Kidney (tissue), 22 donors: Measurements from ENCODE around the gene MYO16. TPM values are rescaled to one million over a fixed set of nuclear protein-coding genes. Genes with fewer than 3 reads are reported as not detected.

ENCODE experiments used
- DNase-seq, 5 donors: peaks; one replicate each; pipeline ENCODE4 v3.0.0-alpha.2; 2013 to 2020
- FAIRE-seq: peaks from 2 replicates; lab custom pipeline; 2012; peaks lifted over from hg19 to GRCh38; lab: Jason Lieb, UNC
- H3K27ac ChIP-seq, 2 donors: one replicate each; pipeline ENCODE4 v1.7.0; 2013; ENCODE audit warnings: low read depth in 2 of 2, low read length in 2 of 2, inconsistent platforms in 1 of 2
- H3K27me3 ChIP-seq: one replicate; pipeline ENCODE4 v1.7.1; 2013; ENCODE audit warnings: low read length, inconsistent platforms; ENCODE audit not compliant: control insufficient read depth, insufficient read depth
- H3K36me3 ChIP-seq, 3 donors: one replicate each; pipeline versions ENCODE4 v1.7.0 to v1.7.1; 2013; ENCODE audit warnings: low read length in 3 of 3, control low read depth in 1 of 3, inconsistent platforms in 1 of 3; ENCODE audit not compliant: insufficient read depth in 3 of 3, control insufficient read depth in 2 of 3
- H3K4me1 ChIP-seq, 3 donors: one replicate each; pipeline versions ENCODE4 v1.7.0 to v1.7.1; 2013; ENCODE audit warnings: low read length in 3 of 3, inconsistent platforms in 1 of 3, low read depth in 1 of 3; ENCODE audit not compliant: control insufficient read depth in 2 of 3, insufficient read depth in 2 of 3
- H3K4me3 ChIP-seq, 3 donors: one replicate each; pipeline versions ENCODE4 v1.7.0 to v1.8.1; 2013; ENCODE audit warnings: low read length in 3 of 3, control low read depth in 1 of 3, inconsistent platforms in 1 of 3
- H3K9ac ChIP-seq, 3 donors: one replicate each; pipeline versions ENCODE4 v1.7.0 to v1.7.1; 2013; ENCODE audit warnings: low read length in 3 of 3, control low read depth in 1 of 3, inconsistent platforms in 1 of 3
- H3K9me3 ChIP-seq, 3 donors: one replicate each; pipeline versions ENCODE4 v1.7.0 to v1.7.1; 2013; ENCODE audit warnings: low read length in 3 of 3, control low read depth in 1 of 3, inconsistent platforms in 1 of 3; ENCODE audit not compliant: control insufficient read depth in 2 of 3, insufficient read depth in 1 of 3
- intact Hi-C: fragments of 100-400 bp; cut with DNase I; formaldehyde crosslinking; loops from one replicate; pipeline ENCODE4 v1.11.1; 2022
- long read RNA-seq, 10 donors: library from polyadenylated mRNA in 1 of 10; unstranded in 1 of 10; transcript quantifications; one replicate each; pipeline ENCODE4 v2.0.0 and lab custom pipeline, GENCODE V29; 2021 to 2026
- polyA plus RNA-seq: library from polyadenylated mRNA; stranded (reverse); fragments of 350-450 nt; fragmentation: Illumina TruSeq; extraction: RNeasy Lipid Tissue Mini Kit (QIAGEN cat#74804); gene quantifications from one replicate; pipeline ENCODE4 v1.2.3, GENCODE V29; 2014; ENCODE audit warnings: low read depth, low replicate concordance; ENCODE audit not compliant: insufficient read depth
- total RNA-seq: library from RNA; stranded (reverse); fragmentation: NEBNext Ultra II Directional; extraction: Animal tissue kit (Norgen Biotek cat#: 25700); gene quantifications from one replicate; pipeline ENCODE4 v1.2.1, GENCODE V29; 2021
- TF ChIP-seq, protein P1 (sequence below): IDR thresholded peaks from 3 replicates; pipeline ENCODE4 v1.5.1; 2012; ENCODE audit warnings: mild to moderate bottlenecking, moderate library complexity, borderline replicate concordance; ENCODE audit not compliant: insufficient read depth; ENCODE audit errors: extremely low read depth
- donor health status: control.
- donor health status: control.
- donor health status: control.
- donor health status: control.
- donor health status: control.
- donor health status: DM: yes; HTN: yes; CAD: no.
- donor health status: Normal renal cell carcinoma (clear cell type).

MYO16 gene
- total RNA-seq (0.22 TPM), polyA plus RNA-seq (0.43 TPM)
- long read RNA-seq, donor 1, result 0 reads
- long read RNA-seq, donor 2, result 0 reads
- long read RNA-seq, donor 3, result 0 reads
- long read RNA-seq, donor 4, result 0 reads
- long read RNA-seq, donor 5, result 0 reads
- long read RNA-seq, donor 6, result 0 reads
- long read RNA-seq, donor 7, result 0 reads
- long read RNA-seq, donor 8, result 0 reads
- long read RNA-seq, donor 9, result 0 reads
- long read RNA-seq, donor 10, result 0 reads

- Histone ChIP-seq H3K36me3 (no peaks in the 10 kb centered on the region), H3K27me3 (no peaks in the 10 kb centered on the region), H3K9me3 (peaks cover 0 to 5% (median 0%) of the 10 kb centered on the region in 3 donors), H3K4me3 (no peak within 1 kb of the TSS), H3K27ac (no peak within 1 kb of the TSS), H3K4me1 (no peaks in the 10 kb centered on the region), H3K9ac (no peak within 1 kb of the TSS)
- intact Hi-C loops, result no loop called here
- TF ChIP-seq, protein P1, sequence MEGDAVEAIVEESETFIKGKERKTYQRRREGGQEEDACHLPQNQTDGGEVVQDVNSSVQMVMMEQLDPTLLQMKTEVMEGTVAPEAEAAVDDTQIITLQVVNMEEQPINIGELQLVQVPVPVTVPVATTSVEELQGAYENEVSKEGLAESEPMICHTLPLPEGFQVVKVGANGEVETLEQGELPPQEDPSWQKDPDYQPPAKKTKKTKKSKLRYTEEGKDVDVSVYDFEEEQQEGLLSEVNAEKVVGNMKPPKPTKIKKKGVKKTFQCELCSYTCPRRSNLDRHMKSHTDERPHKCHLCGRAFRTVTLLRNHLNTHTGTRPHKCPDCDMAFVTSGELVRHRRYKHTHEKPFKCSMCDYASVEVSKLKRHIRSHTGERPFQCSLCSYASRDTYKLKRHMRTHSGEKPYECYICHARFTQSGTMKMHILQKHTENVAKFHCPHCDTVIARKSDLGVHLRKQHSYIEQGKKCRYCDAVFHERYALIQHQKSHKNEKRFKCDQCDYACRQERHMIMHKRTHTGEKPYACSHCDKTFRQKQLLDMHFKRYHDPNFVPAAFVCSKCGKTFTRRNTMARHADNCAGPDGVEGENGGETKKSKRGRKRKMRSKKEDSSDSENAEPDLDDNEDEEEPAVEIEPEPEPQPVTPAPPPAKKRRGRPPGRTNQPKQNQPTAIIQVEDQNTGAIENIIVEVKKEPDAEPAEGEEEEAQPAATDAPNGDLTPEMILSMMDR, result no peak
- DNase-seq (no peak), FAIRE-seq (no peak)
Measured at GRCh38 chr13:108629181-108629752, at the start of gene MYO16. Gene MYO16 (plus strand): TSS chr13:108629611. CDS start chr13:108629845, 234 bp downstream.

- Histone ChIP-seq H3K9me3 (peaks cover 0 to 3% (median 0%) of the 10 kb centered on the region in 3 donors), H3K4me3 (no peak overlapping the region), H3K4me1 (no peaks in the 10 kb centered on the region), H3K9ac (no peak overlapping the region), H3K27ac (no peak overlapping the region), H3K36me3 (no peaks in the 10 kb centered on the region), H3K27me3 (no peaks in the 10 kb centered on the region)
- DNase-seq (no peak), FAIRE-seq (no peak)
- intact Hi-C loops, result no loop called here
- TF ChIP-seq, protein P1, result no peak
Measured at GRCh38 chr13:108586826-108587225, 42.6 kb upstream of the MYO16 start.

DNA sequence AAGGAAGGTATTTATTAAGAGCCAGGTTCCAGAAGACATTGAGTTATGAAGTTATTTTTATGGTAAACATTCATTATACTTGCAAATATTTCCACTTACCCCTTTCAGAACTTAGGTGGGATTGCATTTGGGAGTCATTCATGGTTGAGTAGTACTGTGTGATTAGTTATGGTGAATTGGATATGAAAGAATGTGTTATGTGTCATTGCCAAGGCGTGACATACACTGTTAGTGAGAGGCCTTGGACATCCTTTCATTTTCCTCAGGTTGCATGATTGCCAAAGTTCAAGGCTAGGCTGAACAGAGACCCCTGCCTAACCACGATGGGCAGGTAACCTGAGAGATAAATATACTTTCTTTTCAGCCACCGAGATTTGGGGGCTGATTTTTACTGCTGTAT lies 40.9 kb upstream of the MYO16 start:
- Histone ChIP-seq H3K9me3 (peaks cover 0 to 3% (median 0%) of the 10 kb centered on the region in 3 donors), H3K4me1 (no peaks in the 10 kb centered on the region), H3K36me3 (no peaks in the 10 kb centered on the region), H3K9ac (no peak overlapping the region), H3K27me3 (no peaks in the 10 kb centered on the region), H3K27ac (no peak overlapping the region), H3K4me3 (no peak overlapping the region)
- intact Hi-C loops, result no loop called here
- DNase-seq (no peak), FAIRE-seq (no peak)
- TF ChIP-seq, protein P1, result no peak
